HEK293 (cell line): ENCODE data around the gene VPS13D.

Experiments
- CTCF ChIP-seq: fragments of 450-650 bp; formaldehyde crosslinking; IDR thresholded peaks from 2 replicates; pipeline ENCODE4 v1.5.1; 2016; ENCODE audit warnings: missing biosample characterization, missing genetic modification characterization
- OSR2 ChIP-seq: fragments of 450-650 bp; formaldehyde crosslinking; IDR thresholded peaks from 2 replicates; pipeline ENCODE4 v1.5.1; 2016; ENCODE audit warnings: missing biosample characterization, missing genetic modification characterization
- ZNF10 ChIP-seq: fragments of 450-650 bp; formaldehyde crosslinking; IDR thresholded peaks from 2 replicates; pipeline ENCODE4 v1.5.1; 2017; ENCODE audit warnings: missing biosample characterization, missing genetic modification characterization
- ZNF121 ChIP-seq: fragments of 450-650 bp; formaldehyde crosslinking; IDR thresholded peaks from 2 replicates; pipeline ENCODE4 v1.5.1; 2016; ENCODE audit warnings: missing biosample characterization, missing genetic modification characterization
- ZSCAN18 ChIP-seq: fragments of 450-650 bp; formaldehyde crosslinking; IDR thresholded peaks from 2 replicates; pipeline ENCODE4 v1.5.1; 2016; ENCODE audit warnings: missing biosample characterization, missing genetic modification characterization
- TF ChIP-seq, protein P1 (sequence below): sonication (generic); formaldehyde crosslinking; IDR thresholded peaks from 2 replicates; pipeline ENCODE4 v1.8.1; 2022; ENCODE audit warnings: mild to moderate bottlenecking, moderate library complexity, missing genetic modification reagents
- TF ChIP-seq, protein P2 (sequence below): fragments of 450-650 bp; formaldehyde crosslinking; IDR thresholded peaks from 2 replicates; pipeline ENCODE4 v1.5.1; 2016; ENCODE audit warnings: missing biosample characterization, missing genetic modification characterization

- no peak for TF ChIP-seq CTCF (tag by site-specific recombination)
- TF ChIP-seq, protein P1, sequence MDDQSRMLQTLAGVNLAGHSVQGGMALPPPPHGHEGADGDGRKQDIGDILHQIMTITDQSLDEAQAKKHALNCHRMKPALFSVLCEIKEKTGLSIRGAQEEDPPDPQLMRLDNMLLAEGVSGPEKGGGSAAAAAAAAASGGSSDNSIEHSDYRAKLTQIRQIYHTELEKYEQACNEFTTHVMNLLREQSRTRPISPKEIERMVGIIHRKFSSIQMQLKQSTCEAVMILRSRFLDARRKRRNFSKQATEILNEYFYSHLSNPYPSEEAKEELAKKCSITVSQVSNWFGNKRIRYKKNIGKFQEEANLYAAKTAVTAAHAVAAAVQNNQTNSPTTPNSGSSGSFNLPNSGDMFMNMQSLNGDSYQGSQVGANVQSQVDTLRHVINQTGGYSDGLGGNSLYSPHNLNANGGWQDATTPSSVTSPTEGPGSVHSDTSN (CRISPR knock-in tag): no peak
- no peak for TF ChIP-seq ZNF10 (tag by site-specific recombination)
- TF ChIP-seq ZNF121 (tag by site-specific recombination): no peak
- TF ChIP-seq, protein P2, sequence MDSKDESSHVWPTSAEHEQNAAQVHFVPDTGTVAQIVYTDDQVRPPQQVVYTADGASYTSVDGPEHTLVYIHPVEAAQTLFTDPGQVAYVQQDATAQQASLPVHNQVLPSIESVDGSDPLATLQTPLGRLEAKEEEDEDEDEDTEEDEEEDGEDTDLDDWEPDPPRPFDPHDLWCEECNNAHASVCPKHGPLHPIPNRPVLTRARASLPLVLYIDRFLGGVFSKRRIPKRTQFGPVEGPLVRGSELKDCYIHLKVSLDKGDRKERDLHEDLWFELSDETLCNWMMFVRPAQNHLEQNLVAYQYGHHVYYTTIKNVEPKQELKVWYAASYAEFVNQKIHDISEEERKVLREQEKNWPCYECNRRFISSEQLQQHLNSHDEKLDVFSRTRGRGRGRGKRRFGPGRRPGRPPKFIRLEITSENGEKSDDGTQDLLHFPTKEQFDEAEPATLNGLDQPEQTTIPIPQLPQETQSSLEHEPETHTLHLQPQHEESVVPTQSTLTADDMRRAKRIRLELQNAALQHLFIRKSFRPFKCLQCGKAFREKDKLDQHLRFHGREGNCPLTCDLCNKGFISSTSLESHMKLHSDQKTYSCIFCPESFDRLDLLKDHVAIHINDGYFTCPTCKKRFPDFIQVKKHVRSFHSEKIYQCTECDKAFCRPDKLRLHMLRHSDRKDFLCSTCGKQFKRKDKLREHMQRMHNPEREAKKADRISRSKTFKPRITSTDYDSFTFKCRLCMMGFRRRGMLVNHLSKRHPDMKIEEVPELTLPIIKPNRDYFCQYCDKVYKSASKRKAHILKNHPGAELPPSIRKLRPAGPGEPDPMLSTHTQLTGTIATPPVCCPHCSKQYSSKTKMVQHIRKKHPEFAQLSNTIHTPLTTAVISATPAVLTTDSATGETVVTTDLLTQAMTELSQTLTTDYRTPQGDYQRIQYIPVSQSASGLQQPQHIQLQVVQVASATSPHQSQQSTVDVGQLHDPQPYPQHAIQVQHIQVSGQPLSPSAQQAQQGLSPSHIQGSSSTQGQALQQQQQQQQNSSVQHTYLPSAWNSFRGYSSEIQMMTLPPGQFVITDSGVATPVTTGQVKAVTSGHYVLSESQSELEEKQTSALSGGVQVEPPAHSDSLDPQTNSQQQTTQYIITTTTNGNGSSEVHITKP (tag by site-specific recombination): no peak
- TF ChIP-seq OSR2 (tag by site-specific recombination): no peak
- no peak for TF ChIP-seq ZSCAN18 (tag by site-specific recombination)
Observed at GRCh38 chr1:12542616-12543592, 313.1 kb downstream of the VPS13D start.
